Spleen (tissue), 11 donors: ENCODE results near the gene ALG6. TPM values are rescaled to one million over a fixed set of nuclear protein-coding genes. Genes with fewer than 3 reads are reported as not detected.
"Not testable (repeated sequence)": the region's sequence is repeated elsewhere in the genome, so short reads cannot be mapped to it uniquely, and the experiment has no call there.

Source experiments
- DNase-seq: peaks from one replicate; pipeline ENCODE4 v3.0.0-alpha.2; 2020
- H3K27ac ChIP-seq, 8 donors: fragments of 200-600 bp; sonication (generic) in 7 of 8; 1 replicate in 4 of 8; 2 replicates in 4 of 8; pipeline versions ENCODE4 v1.5.0 to v1.8.0; 2016 to 2021; ENCODE audit warnings: inconsistent platforms in 4 of 8, mild to moderate bottlenecking in 4 of 8, moderate library complexity in 1 of 8
- H3K27me3 ChIP-seq, 7 donors: fragments of 200-600 bp; sonication (generic) in 6 of 7; replicated peaks in 1 of 7; 1 replicate in 4 of 7; 2 replicates in 3 of 7; pipeline versions ENCODE4 v1.5.0 to v1.8.0; 2016 to 2021; ENCODE audit warnings: inconsistent platforms in 3 of 7, mild to moderate bottlenecking in 1 of 7
- H3K36me3 ChIP-seq, 6 donors: fragments of 200-600 bp; sonication (generic) in 5 of 6; 1 replicate in 4 of 6; 2 replicates in 2 of 6; pipeline versions ENCODE4 v1.5.0 to v1.8.0; 2016 to 2021; ENCODE audit warnings: inconsistent platforms in 2 of 6
- H3K4me1 ChIP-seq, 6 donors: fragments of 200-600 bp; sonication (generic) in 5 of 6; 1 replicate in 3 of 6; 2 replicates in 3 of 6; pipeline versions ENCODE4 v1.5.0 to v1.8.0; 2016 to 2021; ENCODE audit warnings: inconsistent platforms in 3 of 6
- H3K4me3 ChIP-seq, 8 donors: fragments of 200-600 bp; sonication (generic) in 7 of 8; 1 replicate in 4 of 8; 2 replicates in 4 of 8; pipeline versions ENCODE4 v1.5.0 to v1.8.0; 2016 to 2021; ENCODE audit warnings: inconsistent platforms in 4 of 8, mild to moderate bottlenecking in 4 of 8, moderate library complexity in 2 of 8
- H3K9me3 ChIP-seq, 8 donors: fragments of 200-600 bp; sonication (generic) in 7 of 8; 1 replicate in 4 of 8; 2 replicates in 4 of 8; pipeline versions ENCODE4 v1.5.0 to v1.8.0; 2016 to 2021; ENCODE audit warnings: inconsistent platforms in 4 of 8
- POLR2A ChIP-seq, 3 donors: fragments of 450-650 bp; IDR thresholded peaks; one replicate each; pipeline ENCODE4 v1.5.1; 2017; ENCODE audit warnings: antibody characterized with exemption in 3 of 3, mild to moderate bottlenecking in 1 of 3
- POLR2AphosphoS5 ChIP-seq, 3 donors: sonication (generic); formaldehyde crosslinking; IDR thresholded peaks; one replicate each; pipeline ENCODE4 v1.5.1; 2017; ENCODE audit warnings: antibody characterized with exemption in 3 of 3
- WGBS, 5 donors: extraction: QIAGEN DNeasy Blood & Tissue Kit in 3 of 5; methylation state at CpG; one replicate each; pipeline versions ENCODE4 v1.1.5 to v1.1.7; 2013 to 2018; 5-methylcytosine and 5-hydroxymethylcytosine counted together
- intact Hi-C: fragments of 100-400 bp; cut with DNase I; formaldehyde crosslinking; loops from one replicate; pipeline ENCODE4 v1.15.0; 2023; ENCODE audit warnings: low total_unique reads
- polyA plus RNA-seq, 3 donors: library from polyadenylated mRNA; stranded (reverse); fragments of 200-250 nt; gene quantifications; one replicate each; pipeline ENCODE4 v1.2.1, GENCODE V29; 2013
- total RNA-seq, 7 donors: library from RNA; depleted of rRNA in 3 of 7; stranded (reverse); fragments of >200 nt in 3 of 7; fragmentation: NEBNext Ultra II Directional in 4 of 7; extraction: Animal tissue kit (Norgen Biotek cat#: 25700) in 4 of 7; gene quantifications; one replicate each; pipeline versions ENCODE4 v1.1.0 to v1.2.1, GENCODE V29; 2016 to 2021
- TF ChIP-seq, protein P1 (sequence below), 11 experiments: fragments of 200-600 bp in 7 of 11; fragments of 450-650 bp in 4 of 11; sonication (generic) in 4 of 11; IDR thresholded peaks in 8 of 11; conservative IDR thresholded peaks in 3 of 11; 1 replicate in 7 of 11; 2 replicates in 4 of 11; pipeline versions ENCODE4 v1.4.0 to v1.8.0; 2016 to 2021; ENCODE audit warnings: antibody characterized with exemption in 11 of 11, inconsistent platforms in 4 of 11, mild to moderate bottlenecking in 1 of 11
- donor health status: healthy with polysubstance abuse.
- donor health status: DM: no; HTN: no; CAD: no; lungs with moderate emphysema.
- donor health status: DM: no; HTN: no; CAD: no.
- donor health status: Bipolar disorder and iron deficiency.
- donor health status: healthy.
- donor health status: DM: no; HTN: no; CAD: no.
- donor health status: DM: yes; HTN: yes; CAD: no.

Gene ALG6
- total and polyA plus RNA-seq, 10 donors, result 14.5 to 29.4 (median 18.4) TPM

DNA sequence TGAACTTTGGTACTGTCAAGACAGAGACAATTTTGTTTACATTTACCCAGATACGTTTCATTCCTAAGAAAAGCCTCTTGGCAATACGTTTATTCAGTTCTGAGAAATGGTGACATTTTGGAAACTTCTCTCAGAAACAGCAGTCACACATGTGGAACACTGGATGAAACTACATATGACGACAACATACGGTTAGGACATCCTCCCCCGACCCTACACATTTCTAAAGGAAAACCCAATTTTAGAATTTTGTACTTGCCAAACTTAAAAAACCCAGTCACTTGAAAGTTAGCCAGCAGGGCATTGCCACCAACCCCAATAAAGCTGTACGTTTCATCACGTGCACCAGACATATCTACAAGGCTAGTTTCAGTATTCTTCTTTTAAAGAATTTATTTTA is 98.8 kb downstream of the ALG6 start:
- DNase-seq, result no peak
- Histone ChIP-seq H3K4me1 (no peaks in the 10 kb centered on the region), H3K27me3 (no peaks in the 10 kb centered on the region), H3K9me3 (peaks cover 0 to 32% (median 24%) of the 10 kb centered on the region in 8 donors), H3K36me3 (peaks cover 0 to 11% (median 0%) of the 10 kb centered on the region in 6 donors), H3K27ac (peak overlapping the region in 2 of 8 donors; percentile 2 to 76), H3K4me3 (no peak overlapping the region)
- intact Hi-C loops, result no loop called here
- 83 to 91% (median 87%) methylated on average over 7 of the region's 7 CpGs for WGBS, 5 donors
- TF ChIP-seq POLR2AphosphoS5 (IDR thresholded peaks at IDR 0.05) (no peak), POLR2A (IDR thresholded peaks at IDR 0.05) (no peak)
- TF ChIP-seq, protein P1, sequence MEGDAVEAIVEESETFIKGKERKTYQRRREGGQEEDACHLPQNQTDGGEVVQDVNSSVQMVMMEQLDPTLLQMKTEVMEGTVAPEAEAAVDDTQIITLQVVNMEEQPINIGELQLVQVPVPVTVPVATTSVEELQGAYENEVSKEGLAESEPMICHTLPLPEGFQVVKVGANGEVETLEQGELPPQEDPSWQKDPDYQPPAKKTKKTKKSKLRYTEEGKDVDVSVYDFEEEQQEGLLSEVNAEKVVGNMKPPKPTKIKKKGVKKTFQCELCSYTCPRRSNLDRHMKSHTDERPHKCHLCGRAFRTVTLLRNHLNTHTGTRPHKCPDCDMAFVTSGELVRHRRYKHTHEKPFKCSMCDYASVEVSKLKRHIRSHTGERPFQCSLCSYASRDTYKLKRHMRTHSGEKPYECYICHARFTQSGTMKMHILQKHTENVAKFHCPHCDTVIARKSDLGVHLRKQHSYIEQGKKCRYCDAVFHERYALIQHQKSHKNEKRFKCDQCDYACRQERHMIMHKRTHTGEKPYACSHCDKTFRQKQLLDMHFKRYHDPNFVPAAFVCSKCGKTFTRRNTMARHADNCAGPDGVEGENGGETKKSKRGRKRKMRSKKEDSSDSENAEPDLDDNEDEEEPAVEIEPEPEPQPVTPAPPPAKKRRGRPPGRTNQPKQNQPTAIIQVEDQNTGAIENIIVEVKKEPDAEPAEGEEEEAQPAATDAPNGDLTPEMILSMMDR (IDR thresholded peaks at IDR 0.05 in 8 of 11, conservative IDR thresholded peaks at IDR 0.05 in 3 of 11), result no peak

DNA sequence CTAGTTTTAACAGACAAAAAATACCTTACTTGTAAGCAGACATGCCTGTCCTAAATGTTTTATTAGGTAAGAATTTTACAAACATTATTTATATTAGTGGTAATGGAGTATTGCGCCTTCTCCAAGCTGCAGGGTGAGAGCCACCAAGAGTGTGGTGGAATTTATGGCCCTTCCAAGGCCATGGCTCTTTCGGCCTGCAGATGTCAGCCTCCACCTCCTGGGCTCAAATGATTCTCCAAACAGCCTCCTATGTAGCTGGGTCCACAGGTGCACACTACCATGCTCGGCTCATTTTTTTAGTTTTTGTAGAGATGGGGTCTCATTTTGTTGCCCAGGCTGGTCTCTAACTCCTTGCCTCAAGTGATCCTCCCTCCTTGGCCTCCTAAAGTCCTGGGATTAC is 99.3 kb downstream of the ALG6 start:
- WGBS, 5 donors, result 92 to 96% (median 94%) methylated on average over 3 of the region's 3 CpGs
- Histone ChIP-seq H3K27me3 (no peaks in the 10 kb centered on the region), H3K36me3 (peaks cover 0 to 6% (median 0%) of the 10 kb centered on the region in 6 donors), H3K9me3 (peaks cover 0 to 26% (median 19%) of the 10 kb centered on the region in 8 donors), H3K4me1 (no peaks in the 10 kb centered on the region), H3K4me3 (no peak overlapping the region), H3K27ac (peak overlapping the region in 2 of 8 donors; percentile 38 to 76)
- intact Hi-C loops, result no loop called here
- DNase-seq, result no peak
- TF ChIP-seq POLR2AphosphoS5 (IDR thresholded peaks at IDR 0.05) (no peak), POLR2A (IDR thresholded peaks at IDR 0.05) (no peak)
- TF ChIP-seq, protein P1 (IDR thresholded peaks at IDR 0.05 in 8 of 11, conservative IDR thresholded peaks at IDR 0.05 in 3 of 11), result no peak

DNA sequence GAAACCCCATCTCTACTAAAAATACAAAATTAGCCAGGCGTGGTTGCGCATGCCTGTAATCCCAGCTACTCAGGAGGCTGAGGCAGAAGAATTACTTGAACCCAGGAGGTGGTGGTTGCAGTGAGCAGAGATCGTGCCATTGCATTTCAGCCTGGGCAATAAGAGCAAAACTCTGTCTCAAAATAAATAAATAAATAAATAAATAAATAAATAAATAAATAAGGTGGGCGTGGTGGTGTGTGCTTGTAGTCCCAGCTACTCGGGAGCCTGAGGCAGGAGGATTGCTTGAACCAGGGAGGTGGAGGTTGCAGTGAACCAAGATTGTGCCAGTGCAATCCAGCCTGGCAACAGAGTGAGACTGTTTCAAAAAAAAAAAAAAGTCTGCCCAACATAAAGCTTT is 101.3 kb downstream of the ALG6 start:
- DNase-seq, H3K4me1 ChIP-seq, H3K36me3 ChIP-seq, intact Hi-C loops, H3K4me3 ChIP-seq, H3K27me3 ChIP-seq, H3K27ac ChIP-seq: not testable (repeated sequence)
- peaks cover 0 to 17% (median 8%) of the 10 kb centered on the region in 8 donors for H3K9me3 ChIP-seq
- 95 to 99% (median 97%) methylated on average over 5 of the region's 5 CpGs for WGBS, 5 donors

DNA sequence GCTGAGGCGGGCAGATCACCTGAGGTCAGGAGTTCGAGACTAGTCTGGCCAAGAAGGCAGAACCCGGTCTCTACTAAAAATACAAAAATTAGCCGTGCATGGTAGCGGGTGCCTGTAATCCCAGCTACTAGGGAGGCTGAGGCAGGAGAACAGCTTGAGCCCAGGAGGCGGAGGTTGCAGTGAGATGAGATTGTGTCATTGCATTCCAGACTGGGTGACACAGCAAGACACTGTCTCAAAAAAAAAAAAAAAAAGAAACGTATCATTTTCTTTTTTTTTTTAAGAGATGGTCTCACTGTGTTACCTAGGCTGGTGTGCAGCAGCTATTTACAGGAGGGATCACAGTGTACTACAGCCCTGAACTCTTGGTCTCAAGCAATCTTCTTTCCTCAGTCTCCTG is 108.3 kb downstream of the ALG6 start:
- no peak overlapping the region for H3K4me3 ChIP-seq
- WGBS, 5 donors, result 80 to 96% (median 91%) methylated on average over 7 of the region's 7 CpGs
- H3K27me3 ChIP-seq, result no peaks in the 10 kb centered on the region
- H3K36me3 ChIP-seq, result peaks cover 0 to 13% (median 0%) of the 10 kb centered on the region in 6 donors
- DNase-seq, result no peak
- H3K9me3 ChIP-seq, result peaks cover 0 to 4% (median under 1%) of the 10 kb centered on the region in 8 donors
- no peak overlapping the region for H3K27ac ChIP-seq
- H3K4me1 ChIP-seq, result no peaks in the 10 kb centered on the region
- intact Hi-C loops, result no loop called here
- TF ChIP-seq POLR2AphosphoS5 (IDR thresholded peaks at IDR 0.05), result no peak
- TF ChIP-seq, protein P1 (IDR thresholded peaks at IDR 0.05 in 8 of 11, conservative IDR thresholded peaks at IDR 0.05 in 3 of 11), result no peak

DNA sequence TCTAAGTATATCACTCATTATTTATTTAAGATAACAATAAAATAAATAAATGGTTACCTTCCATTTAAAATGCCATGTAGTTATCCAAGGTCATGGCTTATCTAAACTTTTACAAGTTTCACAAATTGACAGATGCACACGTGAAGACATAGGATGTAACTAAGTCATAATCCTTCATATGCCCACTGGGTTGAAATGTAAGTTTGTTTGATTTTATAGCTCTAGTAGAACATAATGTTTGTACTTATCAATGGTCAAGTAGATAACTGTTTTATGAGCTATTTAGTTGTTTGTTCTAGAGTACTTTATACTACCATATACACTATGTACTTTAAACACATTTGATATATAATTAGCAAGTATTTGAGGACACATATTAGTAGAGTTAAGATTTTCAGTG is 112.6 kb downstream of the ALG6 start:
- Histone ChIP-seq H3K36me3 (peaks cover 0 to 13% (median 0%) of the 10 kb centered on the region in 6 donors), H3K27ac (no peak overlapping the region), H3K9me3 (no peaks in the 10 kb centered on the region), H3K4me1 (no peaks in the 10 kb centered on the region), H3K4me3 (no peak overlapping the region), H3K27me3 (no peaks in the 10 kb centered on the region)
- 79 to 95% (median 86%) methylated on average over 1 of the region's 1 CpG for WGBS, 5 donors
- no peak for DNase-seq
- TF ChIP-seq POLR2A (IDR thresholded peaks at IDR 0.05) (no peak), POLR2AphosphoS5 (IDR thresholded peaks at IDR 0.05) (no peak)
- TF ChIP-seq, protein P1 (IDR thresholded peaks at IDR 0.05 in 8 of 11, conservative IDR thresholded peaks at IDR 0.05 in 3 of 11), result no peak
- intact Hi-C loops, result no loop called here
